Neural progenitor cell (in vitro differentiated cells): ENCODE results near the gene IFNLR1. TPM values are rescaled to one million over a fixed set of nuclear protein-coding genes. Genes with fewer than 3 reads are reported as not detected.

ENCODE experiments used
- DNase-seq: peaks from one replicate; pipeline ENCODE4 v3.0.0-alpha.2; 2016; ENCODE audit warnings: low spot score
- H2AFZ ChIP-seq: fragments of 200-600 bp; sonication (generic); replicated peaks from 2 replicates; pipeline ENCODE4 v1.6.1; 2016; ENCODE audit warnings: antibody characterized with exemption
- H3F3A ChIP-seq: fragments of 200-600 bp; sonication (generic); 2 replicates; pipeline ENCODE4 v1.6.1; 2016; ENCODE audit warnings: antibody characterized with exemption, low read depth
- H3K27ac ChIP-seq: fragments of 200-600 bp; sonication (generic); 2 replicates; pipeline ENCODE4 v1.5.1; 2016; ENCODE audit warnings: mild to moderate bottlenecking
- H3K27me3 ChIP-seq: fragments of 200-600 bp; sonication (generic); 2 replicates; pipeline ENCODE4 v1.6.1; 2016; ENCODE audit warnings: mild to moderate bottlenecking, moderate library complexity
- H3K36me3 ChIP-seq: fragments of 200-600 bp; sonication (generic); 2 replicates; pipeline ENCODE4 v1.5.1; 2016
- H3K4me1 ChIP-seq: fragments of 200-600 bp; sonication (generic); 2 replicates; pipeline ENCODE4 v1.6.1; 2016; ENCODE audit warnings: mixed run types
- H3K4me2 ChIP-seq: fragments of 200-600 bp; sonication (generic); 2 replicates; pipeline ENCODE4 v1.6.1; 2016
- H3K4me3 ChIP-seq: fragments of 200-600 bp; sonication (generic); 2 replicates; pipeline ENCODE4 v1.5.1; 2016
- H3K79me2 ChIP-seq: fragments of 200-600 bp; sonication (generic); 2 replicates; pipeline ENCODE4 v1.6.1; 2016; ENCODE audit warnings: low read depth
- H3K9ac ChIP-seq: fragments of 200-600 bp; sonication (generic); 2 replicates; pipeline ENCODE4 v1.6.1; 2016
- H3K9me3 ChIP-seq: fragments of 200-600 bp; sonication (generic); 2 replicates; pipeline ENCODE4 v1.5.1; 2016; ENCODE audit warnings: low read depth
- H4K20me1 ChIP-seq: fragments of 200-600 bp; sonication (generic); 2 replicates; pipeline ENCODE4 v1.6.1; 2016; ENCODE audit warnings: low read depth
- H3K27ac Mint-ChIP-seq: 3 replicates; pipeline ENCODE4 v1.8.0; 2021; ENCODE audit warnings: mixed read lengths
- H3K27me3 Mint-ChIP-seq: 2 replicates; pipeline ENCODE4 v1.8.0; 2022; ENCODE audit warnings: low read depth, mild to moderate bottlenecking, inconsistent platforms, moderate library complexity, mixed read lengths; ENCODE audit not compliant: insufficient read depth
- H3K36me3 Mint-ChIP-seq: 3 replicates; pipeline ENCODE4 v1.8.0; 2021; ENCODE audit warnings: mixed read lengths
- H3K4me1 Mint-ChIP-seq: 3 replicates; pipeline ENCODE4 v1.8.0; 2021; ENCODE audit warnings: mixed read lengths
- H3K4me3 Mint-ChIP-seq: 3 replicates; pipeline ENCODE4 v1.8.0; 2021; ENCODE audit warnings: mild to moderate bottlenecking, moderate library complexity, mixed read lengths
- H3K9me3 Mint-ChIP-seq: 3 replicates; pipeline ENCODE4 v1.8.0; 2020; ENCODE audit warnings: mixed read lengths
- EZH2 ChIP-seq: fragments of 200-600 bp; sonication (generic); IDR thresholded peaks from 2 replicates; pipeline ENCODE4 v1.6.1; 2017; ENCODE audit warnings: antibody characterized with exemption, mild to moderate bottlenecking, moderate library complexity
- EZH2phosphoT487 ChIP-seq: fragments of 200-600 bp; sonication (generic); IDR thresholded peaks from 2 replicates; pipeline ENCODE4 v1.6.1; 2017; ENCODE audit warnings: antibody characterized with exemption
- total RNA-seq: library from RNA; depleted of rRNA; stranded (reverse); fragments of >200 nt; gene quantifications from 2 replicates; pipeline ENCODE4 v1.2.3, GENCODE V29; 2015; ENCODE audit warnings: low replicate concordance
- TF ChIP-seq, protein P1 (sequence below): fragments of 200-600 bp; sonication (generic); IDR thresholded peaks from 2 replicates; pipeline ENCODE4 v1.5.1; 2017; ENCODE audit warnings: antibody characterized with exemption, mild to moderate bottlenecking

Gene IFNLR1
- total RNA-seq, 1 donor from 2014 or later = 3.3 TPM

GRCh38 chr1:24157918-24158481, 29.1 kb downstream of the IFNLR1 start:
- peaks cover 8% of the 10 kb centered on the region for H3K4me1 ChIP-seq
- H3K79me2 ChIP-seq = no peaks in the 10 kb centered on the region
- no peaks in the 10 kb centered on the region for H3K36me3 ChIP-seq
- H2AFZ ChIP-seq = no peak overlapping the region
- Mint-ChIP-seq H3K4me3 (no peak overlapping the region), H3K9me3 (no peaks in the 10 kb centered on the region), H3K4me1 (peaks cover 5% of the 10 kb centered on the region), H3K27me3 (peaks cover 5% of the 10 kb centered on the region), H3K27ac (no peak overlapping the region), H3K36me3 (no peaks in the 10 kb centered on the region)
- H3K4me2 ChIP-seq = no peak overlapping the region
- H3K27me3 ChIP-seq = no peaks in the 10 kb centered on the region
- no peak overlapping the region for H3K9ac ChIP-seq
- no peaks in the 10 kb centered on the region for H4K20me1 ChIP-seq
- no peak overlapping the region for H3K4me3 ChIP-seq
- peak; percentile 16 for DNase-seq
- no peak overlapping the region for H3K27ac ChIP-seq
- peaks cover 9% of the 10 kb centered on the region for H3F3A ChIP-seq
- no peaks in the 10 kb centered on the region for H3K9me3 ChIP-seq
- TF ChIP-seq EZH2phosphoT487 (no peak), EZH2 (no peak)
- TF ChIP-seq, protein P1, sequence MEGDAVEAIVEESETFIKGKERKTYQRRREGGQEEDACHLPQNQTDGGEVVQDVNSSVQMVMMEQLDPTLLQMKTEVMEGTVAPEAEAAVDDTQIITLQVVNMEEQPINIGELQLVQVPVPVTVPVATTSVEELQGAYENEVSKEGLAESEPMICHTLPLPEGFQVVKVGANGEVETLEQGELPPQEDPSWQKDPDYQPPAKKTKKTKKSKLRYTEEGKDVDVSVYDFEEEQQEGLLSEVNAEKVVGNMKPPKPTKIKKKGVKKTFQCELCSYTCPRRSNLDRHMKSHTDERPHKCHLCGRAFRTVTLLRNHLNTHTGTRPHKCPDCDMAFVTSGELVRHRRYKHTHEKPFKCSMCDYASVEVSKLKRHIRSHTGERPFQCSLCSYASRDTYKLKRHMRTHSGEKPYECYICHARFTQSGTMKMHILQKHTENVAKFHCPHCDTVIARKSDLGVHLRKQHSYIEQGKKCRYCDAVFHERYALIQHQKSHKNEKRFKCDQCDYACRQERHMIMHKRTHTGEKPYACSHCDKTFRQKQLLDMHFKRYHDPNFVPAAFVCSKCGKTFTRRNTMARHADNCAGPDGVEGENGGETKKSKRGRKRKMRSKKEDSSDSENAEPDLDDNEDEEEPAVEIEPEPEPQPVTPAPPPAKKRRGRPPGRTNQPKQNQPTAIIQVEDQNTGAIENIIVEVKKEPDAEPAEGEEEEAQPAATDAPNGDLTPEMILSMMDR = peak; percentile 27

DNA sequence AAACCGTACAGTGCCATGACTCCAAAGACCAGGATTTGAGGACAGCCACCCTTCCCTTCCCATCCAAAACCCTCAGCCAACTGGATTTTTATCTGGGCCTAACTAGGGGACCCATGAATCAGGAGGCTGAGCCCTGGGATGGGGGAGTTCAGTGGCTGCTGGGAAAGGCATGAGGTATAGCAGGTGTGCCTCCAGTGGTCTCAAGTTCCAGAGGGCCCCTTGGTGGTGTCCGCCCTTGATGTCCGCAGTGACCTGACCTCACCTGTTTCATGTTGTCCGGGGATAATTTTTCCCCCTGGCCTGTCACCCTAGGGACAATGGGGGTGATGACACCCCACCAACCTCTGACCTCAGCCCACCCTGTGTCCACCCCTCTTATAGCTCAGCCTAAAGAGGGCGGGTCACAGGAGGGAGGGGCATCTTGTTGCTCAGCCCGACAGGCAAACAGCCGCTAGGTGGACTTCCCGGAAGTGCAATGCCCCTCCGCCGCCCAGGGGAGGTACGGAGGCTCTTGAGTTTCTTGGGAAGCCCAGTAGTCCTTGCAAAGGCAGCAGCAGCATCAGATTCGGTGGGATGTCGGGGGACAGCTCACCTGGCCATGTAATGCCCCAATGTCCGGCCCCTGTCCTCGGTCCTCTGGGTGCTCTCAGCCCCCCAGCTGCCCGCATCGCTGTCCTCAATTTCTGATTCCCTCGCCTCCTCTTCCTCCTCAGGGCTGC, 30.4 kb downstream of the IFNLR1 start:
- no peak for DNase-seq
- Histone ChIP-seq H2AFZ (no peak overlapping the region), H3K4me1 (peaks cover 20% of the 10 kb centered on the region), H3K27me3 (no peaks in the 10 kb centered on the region), H3K4me3 (no peak overlapping the region), H3K4me2 (no peak overlapping the region), H3K9me3 (no peaks in the 10 kb centered on the region), H3F3A (peaks cover 20% of the 10 kb centered on the region), H3K36me3 (no peaks in the 10 kb centered on the region), H3K9ac (no peak overlapping the region), H4K20me1 (no peaks in the 10 kb centered on the region), H3K79me2 (no peaks in the 10 kb centered on the region), H3K27ac (no peak overlapping the region)
- Mint-ChIP-seq H3K36me3 (no peaks in the 10 kb centered on the region), H3K9me3 (no peaks in the 10 kb centered on the region), H3K27me3 (peaks cover 10% of the 10 kb centered on the region), H3K4me1 (peaks cover 6% of the 10 kb centered on the region), H3K4me3 (no peak overlapping the region), H3K27ac (no peak overlapping the region)
- TF ChIP-seq EZH2 (no peak), EZH2phosphoT487 (no peak)
- TF ChIP-seq, protein P1 = no peak

DNA sequence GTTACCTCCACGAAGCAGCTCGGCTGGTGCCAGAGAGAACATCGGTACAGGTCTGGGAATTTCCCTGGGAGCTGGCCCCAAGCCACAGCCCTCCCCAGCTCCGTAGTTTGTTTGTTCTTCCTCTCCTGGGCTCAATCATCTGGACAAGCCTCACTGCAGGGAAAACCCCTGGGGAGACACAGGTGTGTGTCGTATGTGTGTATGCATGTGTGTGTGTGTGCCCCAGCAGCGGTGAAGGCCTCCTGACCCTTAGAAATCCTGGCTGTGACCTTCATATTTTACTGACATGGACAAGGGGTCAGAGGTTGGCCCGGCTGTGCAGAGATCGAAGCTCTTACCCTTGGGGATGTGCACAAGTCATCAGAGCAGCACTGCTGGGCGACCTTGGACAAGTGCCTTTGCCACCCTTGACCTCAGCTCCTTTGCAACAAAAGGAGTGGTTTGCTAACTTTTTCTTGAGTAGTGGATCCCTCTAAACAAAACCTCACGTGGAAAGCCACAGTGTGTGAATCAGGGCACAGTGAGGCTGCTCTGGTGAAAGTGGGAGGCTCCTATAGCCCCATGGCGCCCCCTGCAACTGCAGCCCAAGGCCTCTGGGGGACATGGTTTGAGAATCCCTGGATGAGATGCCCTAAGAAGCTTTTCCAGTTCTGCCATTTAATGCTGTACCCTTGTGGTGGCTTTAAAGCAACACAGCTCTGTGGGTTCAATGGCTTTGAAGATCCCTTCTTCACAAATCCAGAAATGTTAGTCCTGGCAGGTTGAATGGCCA, 31.9 kb downstream of the IFNLR1 start:
- Histone ChIP-seq H4K20me1 (no peaks in the 10 kb centered on the region), H3K27ac (no peak overlapping the region), H2AFZ (no peak overlapping the region), H3K4me1 (peaks cover 24% of the 10 kb centered on the region), H3K27me3 (no peaks in the 10 kb centered on the region), H3K4me2 (no peak overlapping the region), H3K36me3 (no peaks in the 10 kb centered on the region), H3K9ac (no peak overlapping the region), H3K79me2 (no peaks in the 10 kb centered on the region), H3K4me3 (no peak overlapping the region), H3K9me3 (no peaks in the 10 kb centered on the region), H3F3A (peaks cover 32% of the 10 kb centered on the region)
- TF ChIP-seq, protein P1 = peak; percentile 49
- TF ChIP-seq EZH2phosphoT487 = no peak
- DNase-seq = peak; percentile 33
- Mint-ChIP-seq H3K27me3 (peaks cover 8% of the 10 kb centered on the region), H3K36me3 (no peaks in the 10 kb centered on the region), H3K4me3 (no peak overlapping the region), H3K9me3 (no peaks in the 10 kb centered on the region), H3K4me1 (peaks cover 18% of the 10 kb centered on the region), H3K27ac (peak overlapping the region; percentile 60)
